Measurements from ENCODE around the gene PSMD9. TPM values are rescaled to one million over a fixed set of nuclear protein-coding genes. Genes with fewer than 3 reads are reported as not detected.

PSMD9 gene
- total and polyA plus RNA-seq, 2 experiments from 2014 or later: 93.7 to 129 TPM

DNA sequence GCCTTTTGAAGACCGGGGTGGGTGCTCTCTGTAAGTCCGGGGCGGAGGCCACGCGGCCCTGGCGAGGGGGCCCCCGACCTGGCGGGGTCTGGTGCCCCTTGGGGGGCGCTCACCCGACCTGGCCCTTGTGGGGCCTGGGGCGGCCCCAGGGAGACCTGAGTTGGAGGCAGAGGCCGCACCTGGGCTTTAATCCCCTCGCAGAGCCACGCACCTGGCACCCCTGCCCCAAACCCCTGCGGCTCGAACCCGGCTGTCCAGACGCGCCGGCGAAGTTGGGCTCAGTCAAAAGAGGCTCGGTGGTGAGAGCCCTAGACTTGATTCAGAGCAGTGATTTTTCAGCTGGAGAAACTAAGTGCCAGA lies 30.1 kb downstream of the PSMD9 start:
- DNase-seq: no peak
- Histone ChIP-seq H3K4me1 (ENCODE audit: insufficient read depth) (no peaks in the 10 kb centered on the region), H3K27me3 (replicated peaks; ENCODE audit: insufficient read depth) (no peaks in the 10 kb centered on the region), H3K36me3 (ENCODE audit: low read depth) (peaks cover 8% of the 10 kb centered on the region), H3K9me3 (ENCODE audit: low read depth) (no peaks in the 10 kb centered on the region), H3K79me2 (ENCODE audit: insufficient read depth) (no peaks in the 10 kb centered on the region), H2AFZ (no peak overlapping the region), H3K27ac (no peak overlapping the region), H4K20me1 (ENCODE audit: insufficient read depth) (no peaks in the 10 kb centered on the region), H3K4me3 (0 out of 2 replicates have a peak overlapping the region, but pooled peaks have one; percentile 28), H3F3A (ENCODE audit: insufficient read depth) (peaks cover 14% of the 10 kb centered on the region), H3K4me2 (ENCODE audit: unreplicated experiment) (no peak overlapping the region), H3K9ac (no peak overlapping the region; the same call in 1 of the 2 replicates), H3K9me2 (ENCODE audit: insufficient read depth) (no peaks in the 10 kb centered on the region)
- 64 to 84% methylated on average over 16 to 21 of the region's 22 CpGs for WGBS, 2 experiments (ENCODE audit: low coverage in 1 of 2, low lambda C conversion rate in 2 of 2, missing lambda C conversion rate in 2 of 2)
- in situ Hi-C loops (cut with MboI): no loop called here
- TF ChIP-seq EZH2phosphoT487 (IDR thresholded peaks at IDR 0.05; ENCODE audit: insufficient read depth, low read depth): no peak
- TF ChIP-seq EZH2 (IDR thresholded peaks at IDR 0.05; ENCODE audit: insufficient read depth, poor library complexity, severe bottlenecking): no peak

DNA sequence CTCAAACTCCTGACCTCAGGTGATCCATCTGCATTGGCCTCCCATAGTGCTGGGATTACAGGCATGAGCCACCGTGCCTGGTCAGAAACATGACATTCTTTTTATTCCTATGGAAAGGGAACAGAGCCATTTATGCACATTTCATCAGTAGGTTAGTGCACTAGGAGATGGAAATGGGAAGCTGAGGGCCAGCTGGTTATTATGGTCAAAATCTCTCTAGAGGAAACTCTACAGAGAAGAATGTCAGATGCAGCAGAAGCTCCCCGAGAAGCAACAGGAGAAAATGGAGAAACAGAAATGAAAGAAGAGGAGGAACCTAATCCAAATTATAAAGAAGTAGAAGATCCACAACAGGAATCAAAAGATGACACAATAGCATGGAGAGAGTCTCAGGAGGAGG lies 32.5 kb downstream of the PSMD9 start:
- no peaks in the 10 kb centered on the region for H3K79me2 ChIP-seq (ENCODE audit: insufficient read depth)
- no peaks in the 10 kb centered on the region for H3K27me3 ChIP-seq (replicated peaks; ENCODE audit: insufficient read depth)
- in situ Hi-C loops (cut with MboI): no loop called here
- H3K4me1 ChIP-seq (ENCODE audit: insufficient read depth): peaks cover 13% of the 10 kb centered on the region
- no peaks in the 10 kb centered on the region for H4K20me1 ChIP-seq (ENCODE audit: insufficient read depth)
- no peak overlapping the region for H3K9ac ChIP-seq
- no peak overlapping the region for H3K27ac ChIP-seq
- H2AFZ ChIP-seq: no peak overlapping the region
- TF ChIP-seq EZH2 (IDR thresholded peaks at IDR 0.05; ENCODE audit: insufficient read depth, poor library complexity, severe bottlenecking) (no peak), EZH2phosphoT487 (IDR thresholded peaks at IDR 0.05; ENCODE audit: insufficient read depth, low read depth) (no peak)
- WGBS, 2 experiments (ENCODE audit: low coverage in 1 of 2, low lambda C conversion rate in 2 of 2, missing lambda C conversion rate in 2 of 2): 94 to 100% methylated on average over 2 of the region's 2 CpGs
- no peak for DNase-seq
- H3F3A ChIP-seq (ENCODE audit: insufficient read depth): peaks cover 29% of the 10 kb centered on the region
- peaks cover 7% of the 10 kb centered on the region for H3K36me3 ChIP-seq (ENCODE audit: low read depth)
- no peak overlapping the region for H3K4me2 ChIP-seq (ENCODE audit: unreplicated experiment)
- no peak overlapping the region for H3K4me3 ChIP-seq
- no peaks in the 10 kb centered on the region for H3K9me3 ChIP-seq (ENCODE audit: low read depth)
- no peaks in the 10 kb centered on the region for H3K9me2 ChIP-seq (ENCODE audit: insufficient read depth)

DNA sequence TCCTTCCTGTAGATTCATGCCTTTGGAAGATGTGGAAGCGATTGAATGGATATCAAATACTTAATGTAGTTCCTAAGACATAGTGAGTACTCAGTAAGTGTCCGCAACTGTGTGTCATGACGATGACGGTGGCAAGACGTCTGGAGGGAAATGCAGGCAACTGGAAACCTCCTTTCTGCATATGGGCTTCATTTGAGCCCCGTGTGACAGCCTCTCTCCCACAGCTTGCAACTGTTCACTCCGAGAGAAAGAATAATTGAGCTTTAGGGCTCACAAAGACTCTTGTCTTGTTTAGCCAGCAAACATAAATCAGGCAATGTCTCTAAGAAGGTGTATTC lies 36.7 kb downstream of the PSMD9 start:
- H3K4me2 ChIP-seq (ENCODE audit: unreplicated experiment): peak overlapping the region; percentile 95
- H2AFZ ChIP-seq: peak overlapping the region; percentile 82
- H3F3A ChIP-seq (ENCODE audit: insufficient read depth): peaks cover 21% of the 10 kb centered on the region
- peak overlapping the region; percentile 87 for H3K9ac ChIP-seq
- in situ Hi-C loops (cut with MboI): no loop called here
- no peaks in the 10 kb centered on the region for H3K9me2 ChIP-seq (ENCODE audit: insufficient read depth)
- H3K4me1 ChIP-seq (ENCODE audit: insufficient read depth): peaks cover 31% of the 10 kb centered on the region
- H3K79me2 ChIP-seq (ENCODE audit: insufficient read depth): no peaks in the 10 kb centered on the region
- no peak for TF ChIP-seq EZH2 (IDR thresholded peaks at IDR 0.05; ENCODE audit: insufficient read depth, poor library complexity, severe bottlenecking)
- TF ChIP-seq EZH2phosphoT487 (IDR thresholded peaks at IDR 0.05; ENCODE audit: insufficient read depth, low read depth): no peak
- H4K20me1 ChIP-seq (ENCODE audit: insufficient read depth): no peaks in the 10 kb centered on the region
- peak overlapping the region; percentile 99 for H3K27ac ChIP-seq
- H3K27me3 ChIP-seq (replicated peaks; ENCODE audit: insufficient read depth): no peaks in the 10 kb centered on the region
- H3K9me3 ChIP-seq (ENCODE audit: low read depth): no peaks in the 10 kb centered on the region
- DNase-seq: peak; percentile 91
- peak overlapping the region; percentile 69 for H3K4me3 ChIP-seq
- WGBS, 2 experiments (ENCODE audit: low coverage in 1 of 2, low lambda C conversion rate in 2 of 2, missing lambda C conversion rate in 2 of 2): 2 to 3% methylated on average over 7 of the region's 7 CpGs
- H3K36me3 ChIP-seq (ENCODE audit: low read depth): no peaks in the 10 kb centered on the region

DNA sequence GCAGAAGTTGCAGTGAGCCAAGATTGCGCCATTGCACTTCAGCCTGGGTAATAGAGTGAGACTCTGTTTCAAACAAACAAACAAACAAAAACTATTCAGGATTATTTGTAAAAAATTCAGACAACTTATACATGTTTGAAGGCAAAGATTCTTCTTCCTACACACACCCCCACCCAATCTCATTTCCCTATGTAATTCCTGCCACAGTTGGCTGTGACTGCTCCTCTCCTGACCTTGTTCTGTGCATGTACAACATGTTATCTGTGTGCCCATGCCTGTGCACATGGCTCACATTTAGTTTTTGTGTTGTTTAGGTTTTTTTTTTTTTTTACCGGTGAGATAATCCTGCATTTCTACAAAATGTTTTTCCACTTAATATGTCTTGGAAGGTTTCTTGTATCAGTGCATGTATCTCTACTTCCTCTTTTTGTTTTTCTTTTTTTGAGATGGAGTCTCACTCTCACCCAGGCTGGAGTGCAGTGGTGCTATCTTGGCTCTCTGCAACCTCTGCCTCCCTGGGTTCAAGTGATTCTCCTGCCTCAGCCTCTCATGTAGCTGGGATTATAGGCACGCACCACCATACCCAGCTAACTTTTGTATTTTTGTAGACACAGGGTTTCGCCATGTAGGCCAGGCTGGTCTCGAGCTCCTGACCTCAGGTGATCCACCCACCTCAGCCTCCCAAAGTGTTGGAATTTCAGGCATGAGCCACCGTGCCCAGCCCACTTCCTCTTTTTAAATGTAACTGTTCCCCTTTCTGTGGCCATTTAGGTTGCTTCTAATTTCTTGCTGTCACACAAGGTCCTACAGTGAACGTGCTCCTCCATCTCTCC lies 38.5 kb downstream of the PSMD9 start:
- H3K27ac ChIP-seq: no peak overlapping the region

More for the DNA sequence above, 38.5 kb downstream of the PSMD9 start:
- DNase-seq: no peak
- H3K4me3 ChIP-seq: no peak overlapping the region
- peaks cover 31% of the 10 kb centered on the region for H3K4me1 ChIP-seq (ENCODE audit: insufficient read depth)
- H3K9me3 ChIP-seq (ENCODE audit: low read depth): no peaks in the 10 kb centered on the region
- no peaks in the 10 kb centered on the region for H4K20me1 ChIP-seq (ENCODE audit: insufficient read depth)
- TF ChIP-seq EZH2 (IDR thresholded peaks at IDR 0.05; ENCODE audit: insufficient read depth, poor library complexity, severe bottlenecking): no peak
- no peak for TF ChIP-seq EZH2phosphoT487 (IDR thresholded peaks at IDR 0.05; ENCODE audit: insufficient read depth, low read depth)
- 0 out of 2 replicates have a peak overlapping the region, but pooled peaks have one; percentile 6 for H3K9ac ChIP-seq
- in situ Hi-C loops (cut with MboI): no loop called here
- H3K27me3 ChIP-seq (replicated peaks; ENCODE audit: insufficient read depth): no peaks in the 10 kb centered on the region
- peak overlapping the region; percentile 47 for H3K4me2 ChIP-seq (ENCODE audit: unreplicated experiment)
- peak overlapping the region; percentile 51 for H2AFZ ChIP-seq
- peaks cover 21% of the 10 kb centered on the region for H3F3A ChIP-seq (ENCODE audit: insufficient read depth)
- H3K36me3 ChIP-seq (ENCODE audit: low read depth): no peaks in the 10 kb centered on the region
- 74 to 81% methylated on average over 7 of the region's 7 CpGs for WGBS, 2 experiments (ENCODE audit: low coverage in 1 of 2, low lambda C conversion rate in 2 of 2, missing lambda C conversion rate in 2 of 2)
- no peaks in the 10 kb centered on the region for H3K79me2 ChIP-seq (ENCODE audit: insufficient read depth)
- no peaks in the 10 kb centered on the region for H3K9me2 ChIP-seq (ENCODE audit: insufficient read depth)

Measured in GM23248 (cell line).